EH (cell line): ENCODE measurements around the gene NMNAT3.

Experiments
- DNase-seq: peaks from one replicate; pipeline ENCODE4 v3.0.0-alpha.2; 2015; ENCODE audit warnings: low read depth

The NMNAT3 gene

DNA sequence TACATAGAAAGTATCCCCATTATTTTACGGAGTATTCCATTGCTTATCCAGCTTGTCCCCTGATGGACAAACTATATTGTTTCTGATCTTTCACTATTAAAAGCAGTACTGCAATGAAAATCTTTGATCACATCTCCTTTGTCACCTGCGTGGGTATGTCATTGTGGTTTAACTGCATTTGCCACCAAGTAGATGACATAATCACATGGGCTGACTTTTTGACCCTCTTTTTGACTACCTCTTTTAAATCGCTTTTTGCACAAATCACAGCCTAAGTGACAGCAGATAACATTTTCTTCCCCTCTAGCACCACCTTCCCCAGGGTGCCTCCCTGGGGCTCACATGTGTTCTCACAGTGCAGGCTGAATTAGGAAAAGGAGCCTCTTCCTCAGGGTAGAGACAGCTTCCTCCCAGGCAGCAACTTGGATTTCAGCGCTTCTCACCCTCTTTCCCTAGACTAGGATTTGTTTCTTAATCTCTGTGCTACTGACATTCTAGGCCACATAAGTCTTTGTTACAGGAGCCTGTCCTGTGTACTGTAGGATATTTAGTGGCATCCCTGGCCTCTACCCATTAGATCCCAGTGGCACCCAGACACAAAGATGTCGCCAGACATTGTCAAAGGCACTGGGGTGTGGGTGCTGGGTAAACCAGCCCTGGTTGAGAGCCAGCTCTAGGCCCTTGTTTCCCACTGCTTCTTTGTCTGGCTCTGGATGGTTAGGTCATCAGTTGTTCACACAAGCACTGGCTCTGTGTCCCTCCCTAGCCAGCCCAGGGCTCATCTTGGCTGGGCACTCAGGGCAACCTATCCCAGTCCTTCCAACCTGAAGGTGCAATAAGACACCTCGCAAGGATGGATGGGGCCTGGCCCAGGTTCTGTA is 136.9 kb downstream of the NMNAT3 start:
- no peak for DNase-seq

DNA sequence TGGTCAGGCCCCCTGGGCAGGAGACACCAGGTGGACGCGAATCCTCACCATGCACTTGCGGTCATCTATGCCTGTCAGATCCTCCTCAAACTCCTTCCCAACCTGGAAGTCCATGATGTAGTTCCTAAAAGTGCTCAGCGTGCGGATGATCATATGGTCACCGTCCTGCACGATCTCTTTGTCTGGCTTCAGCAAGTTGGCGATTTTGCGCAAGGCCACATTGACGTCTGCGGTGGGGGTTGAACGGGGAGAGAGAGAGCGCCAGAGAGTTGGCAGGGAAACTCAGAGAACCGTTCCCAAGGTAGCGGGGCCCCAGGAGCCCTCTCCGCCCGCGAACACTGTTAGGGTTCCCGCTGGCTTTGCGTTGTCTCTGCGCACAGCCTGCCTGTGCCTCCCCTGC is 139.0 kb downstream of the NMNAT3 start:
- DNase-seq = no peak

DNA sequence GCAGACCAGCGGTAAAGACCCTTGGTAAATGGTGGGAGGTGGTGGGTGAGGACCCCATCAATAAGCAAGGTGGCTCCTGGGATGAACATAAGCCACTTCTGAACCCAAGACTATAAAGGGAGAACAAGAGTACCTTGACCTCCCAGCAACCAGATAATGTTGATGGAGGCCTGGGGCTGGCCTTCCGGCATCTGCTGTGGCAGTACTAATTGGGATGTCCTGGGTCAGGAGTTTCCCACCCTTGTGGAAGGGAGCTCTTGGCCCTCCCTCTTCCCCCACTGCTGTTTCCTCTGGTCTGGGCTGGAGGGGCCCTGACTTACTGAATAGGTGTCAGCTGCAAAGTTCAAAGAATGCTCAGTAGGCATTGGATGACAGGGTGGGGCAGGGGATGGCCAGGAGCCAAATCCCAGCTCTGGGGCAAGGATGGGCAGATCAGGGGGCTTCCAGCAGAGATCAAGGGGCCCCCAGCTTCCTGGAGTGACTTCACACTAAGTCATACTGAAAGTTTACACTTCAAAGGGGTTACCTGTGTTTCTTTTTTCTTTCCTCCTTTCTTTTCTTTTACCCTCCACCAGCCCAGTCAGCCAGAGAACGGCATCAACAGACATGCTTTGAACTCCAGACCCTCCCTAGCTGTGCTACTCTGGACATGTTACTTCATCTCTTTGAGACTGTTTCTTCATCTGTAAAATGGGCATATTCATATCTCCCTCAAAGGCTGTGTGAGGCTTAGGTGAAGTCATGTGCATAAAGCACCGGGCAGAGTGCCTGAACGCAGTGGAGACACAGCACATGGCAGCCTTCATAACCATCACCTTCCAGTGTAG is 139.8 kb downstream of the NMNAT3 start:
- DNase-seq = no peak

DNA sequence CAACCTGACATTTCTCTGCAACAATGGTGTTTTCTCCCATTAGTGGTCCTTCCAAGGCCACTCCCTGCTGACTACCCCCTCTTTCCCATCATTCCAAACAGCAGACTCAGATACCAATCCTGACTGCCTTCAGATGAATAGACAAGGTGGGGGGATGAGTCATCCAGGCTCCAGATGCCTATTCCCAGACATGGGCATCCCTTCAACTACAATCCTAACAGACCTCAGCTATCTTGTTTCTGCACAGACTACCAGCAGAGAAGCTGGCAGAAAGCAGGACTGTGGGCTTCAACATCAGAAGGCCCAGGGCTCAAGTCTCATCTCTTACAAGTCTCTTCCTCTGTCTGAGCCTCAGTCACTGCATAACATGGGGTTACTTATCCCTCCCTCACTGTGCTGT is 140.4 kb downstream of the NMNAT3 start:
- peak; percentile 26 for DNase-seq

DNA sequence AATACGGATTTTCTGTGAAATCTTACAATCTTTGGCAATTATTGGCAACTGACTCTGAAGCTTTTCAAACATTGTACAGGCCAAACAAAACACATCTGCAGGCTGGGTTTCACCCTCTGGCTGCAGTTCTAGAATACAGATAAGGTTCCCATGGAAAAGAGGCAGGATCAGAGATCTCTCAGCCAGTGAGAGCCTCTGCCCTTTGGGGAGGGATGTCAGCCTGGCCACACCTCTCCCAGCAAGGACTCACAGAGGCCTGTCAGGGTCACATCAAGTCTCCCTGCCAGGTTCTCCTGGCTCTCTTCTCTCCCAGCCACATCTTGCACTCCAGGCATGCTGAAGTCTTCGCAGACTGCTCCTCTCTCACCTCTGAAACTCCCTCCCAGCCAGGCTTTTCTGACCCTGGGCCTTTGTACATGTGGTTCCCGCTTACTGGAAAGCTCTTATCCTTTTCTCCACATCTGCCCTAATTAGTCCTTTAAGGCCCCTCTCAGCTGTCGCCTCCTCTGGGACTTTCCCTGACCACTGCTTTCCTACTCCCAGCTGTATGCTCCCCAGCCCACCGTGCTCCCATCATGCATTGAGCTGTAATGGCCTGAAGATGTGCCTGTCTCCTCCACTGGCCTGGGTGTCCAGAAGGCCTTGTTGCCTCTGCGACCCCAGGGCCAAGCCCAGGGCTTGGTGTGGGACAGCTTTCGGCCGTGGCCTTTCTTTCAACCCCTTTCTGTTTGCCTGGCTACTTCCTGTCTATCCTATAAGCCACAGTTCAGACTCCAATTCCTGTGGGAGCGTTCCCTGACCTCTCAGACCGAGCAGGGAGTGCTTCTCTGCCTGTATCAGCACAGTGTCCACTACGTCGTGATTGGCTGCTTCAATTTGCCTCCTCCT is 142.5 kb downstream of the NMNAT3 start:
- no peak for DNase-seq

DNA sequence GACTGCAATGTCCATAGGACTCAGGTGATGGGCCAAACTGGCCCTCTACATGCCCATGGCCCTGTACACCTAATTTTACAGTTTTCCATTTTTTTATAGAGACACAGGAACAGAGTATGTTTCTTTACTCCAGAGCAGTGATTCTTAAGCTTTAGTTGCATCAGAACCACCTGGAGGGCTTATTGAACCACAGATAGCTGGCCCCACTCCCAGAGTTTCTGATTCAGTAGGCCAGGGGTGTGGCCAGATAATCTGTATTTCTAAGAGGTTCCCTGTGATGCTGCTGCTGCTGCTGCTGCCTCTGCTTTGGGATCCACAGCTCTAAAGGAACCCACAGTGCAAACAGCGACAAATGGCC is 143.3 kb downstream of the NMNAT3 start:
- peak; percentile 41 for DNase-seq

DNA sequence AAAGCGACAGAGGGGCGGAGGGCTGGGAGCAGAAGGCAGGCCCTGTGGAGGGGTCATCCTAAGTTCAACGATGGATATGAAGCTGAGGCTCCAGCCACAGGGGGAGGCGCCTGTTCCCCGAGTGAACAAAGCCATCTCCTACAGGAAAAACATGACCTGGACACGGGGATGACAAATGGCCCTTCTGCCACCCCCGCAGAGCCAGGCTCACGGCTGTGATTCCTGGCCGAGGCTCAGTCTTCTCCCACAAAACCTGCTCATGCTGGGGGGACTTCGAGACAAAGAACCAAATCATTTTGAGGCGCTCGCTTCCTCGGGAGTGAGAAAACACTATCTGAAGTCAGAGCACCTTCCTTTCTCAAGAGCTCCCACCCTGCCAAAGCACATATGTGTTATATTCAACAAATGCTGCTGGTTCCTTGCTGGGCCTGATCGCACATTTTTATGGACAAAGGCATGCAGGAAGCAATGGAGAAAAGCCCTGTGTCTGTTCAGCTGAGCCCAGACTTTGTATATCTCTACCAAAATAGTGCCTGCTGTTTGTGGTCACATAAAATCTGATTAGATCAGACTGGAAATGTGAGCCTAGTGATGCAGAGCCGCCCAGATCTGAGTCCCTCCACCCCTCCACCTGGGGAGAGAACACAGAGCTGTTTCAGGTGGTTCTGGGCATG is 143.9 kb downstream of the NMNAT3 start:
- peak; percentile 38 for DNase-seq

DNA sequence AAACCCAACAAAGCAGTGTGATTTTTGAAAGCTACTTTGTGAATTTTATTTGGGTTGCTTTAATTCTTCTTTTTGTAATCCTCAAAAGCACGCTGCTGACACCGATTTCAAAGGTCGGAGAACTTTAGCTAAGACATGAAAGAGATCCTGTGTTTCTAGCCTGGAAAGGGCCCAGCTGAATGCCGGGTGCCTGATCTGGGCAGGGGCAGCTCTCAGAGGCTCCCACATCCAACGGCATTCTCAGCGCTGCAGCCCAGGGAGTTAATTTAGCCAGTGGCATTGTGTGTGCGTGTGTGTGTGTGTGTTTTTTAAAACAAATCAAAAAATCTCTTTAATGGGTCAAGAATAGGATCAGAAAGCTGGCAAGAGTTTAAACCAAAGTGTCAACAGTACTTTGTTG is 144.8 kb downstream of the NMNAT3 start:
- DNase-seq = no peak

DNA sequence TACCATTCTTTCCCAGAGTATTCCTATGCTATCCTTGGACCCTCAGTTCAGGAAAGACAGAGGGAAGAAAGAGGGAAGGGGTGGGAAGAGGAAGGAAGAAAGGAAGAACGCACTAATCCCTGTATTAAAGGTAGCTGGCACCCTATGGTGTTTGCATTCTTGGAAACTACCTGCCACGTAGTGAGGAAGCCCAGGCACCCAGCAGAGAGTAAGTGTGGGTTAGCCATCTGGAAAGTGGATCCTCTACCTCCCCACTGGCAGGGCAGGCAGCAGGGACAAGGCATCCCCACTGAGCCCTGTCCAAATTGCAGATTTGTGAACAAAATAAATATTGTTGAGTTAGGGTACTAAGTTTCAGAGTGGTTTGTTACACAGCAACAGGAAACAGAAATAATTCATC is 147.1 kb downstream of the NMNAT3 start:
- DNase-seq = no peak

DNA sequence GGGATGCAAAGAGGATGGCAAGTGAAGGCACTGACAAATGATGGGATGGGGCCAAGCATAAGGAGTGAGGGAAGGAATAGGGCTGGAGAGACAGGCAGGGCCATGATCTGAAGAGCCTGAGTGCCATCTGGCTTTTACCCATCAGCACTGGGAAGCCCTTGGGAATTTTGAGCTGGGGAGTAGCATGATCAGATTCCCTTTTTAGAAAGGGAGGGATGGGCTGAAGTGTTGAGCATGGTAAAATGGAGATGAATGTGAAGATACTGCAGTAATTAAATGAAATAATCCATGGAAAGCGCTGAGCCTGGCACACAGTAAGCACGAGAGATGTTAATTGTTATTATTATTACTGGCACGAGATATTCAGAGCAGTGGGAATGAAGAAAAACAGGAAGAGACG is 148.1 kb downstream of the NMNAT3 start:
- no peak for DNase-seq

DNA sequence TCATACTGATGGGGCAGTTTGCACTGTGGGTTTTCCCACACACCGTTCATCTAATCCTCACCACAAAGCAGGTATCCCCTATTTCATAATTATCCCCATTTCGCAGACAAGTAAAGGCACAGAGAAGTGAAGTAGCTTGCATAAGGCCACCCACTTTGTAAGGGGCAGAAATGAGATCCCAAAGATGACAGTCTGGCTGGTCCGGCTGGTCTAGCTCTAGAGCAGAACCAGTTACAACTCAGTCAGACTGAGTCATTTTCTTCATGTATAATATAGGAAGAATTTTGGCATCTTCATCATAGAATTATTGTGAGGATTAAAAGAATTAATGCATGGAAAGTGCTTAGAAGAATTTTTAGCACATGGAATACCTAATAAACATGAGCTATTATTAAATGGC is 148.8 kb downstream of the NMNAT3 start:
- DNase-seq = no peak

DNA sequence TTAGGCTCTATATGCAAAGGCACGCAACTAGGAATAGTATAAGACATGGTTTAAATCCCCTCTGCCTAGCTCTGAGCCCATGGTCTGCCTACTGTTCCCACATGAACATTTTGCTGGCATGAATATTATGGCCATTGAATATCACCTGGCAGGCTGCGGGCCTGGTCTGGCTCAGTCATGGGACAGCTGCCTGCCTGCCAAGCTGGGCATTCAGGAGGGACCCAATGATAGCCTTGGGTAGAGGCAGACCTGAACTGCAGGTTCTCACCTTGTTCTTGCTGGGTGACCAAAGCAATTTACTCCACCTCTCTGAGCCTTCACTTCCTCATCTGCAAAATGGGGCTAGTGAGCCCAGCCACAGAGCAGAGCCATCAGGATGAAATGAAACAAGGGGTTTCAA is 149.5 kb downstream of the NMNAT3 start:
- DNase-seq = no peak

DNA sequence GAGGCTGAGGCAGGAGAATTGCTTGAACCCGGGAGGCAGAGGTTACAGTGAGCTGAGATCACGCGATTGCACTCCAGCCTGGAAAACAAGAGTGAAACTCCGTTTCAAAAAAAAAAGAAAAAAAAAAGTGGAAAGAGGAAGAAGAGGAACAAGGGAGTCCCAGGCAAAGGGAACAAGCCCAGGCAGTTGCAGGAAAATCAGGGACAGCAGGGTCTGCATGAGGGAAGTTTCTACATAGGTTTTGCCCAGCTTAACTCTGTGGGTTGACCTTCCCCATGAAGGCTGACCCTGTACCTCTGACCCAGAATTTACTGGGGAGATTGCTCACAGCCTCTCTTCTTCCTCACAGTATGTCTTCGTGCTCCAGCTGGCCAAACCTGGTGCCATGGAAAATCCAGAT is 150.5 kb downstream of the NMNAT3 start:
- no peak for DNase-seq

DNA sequence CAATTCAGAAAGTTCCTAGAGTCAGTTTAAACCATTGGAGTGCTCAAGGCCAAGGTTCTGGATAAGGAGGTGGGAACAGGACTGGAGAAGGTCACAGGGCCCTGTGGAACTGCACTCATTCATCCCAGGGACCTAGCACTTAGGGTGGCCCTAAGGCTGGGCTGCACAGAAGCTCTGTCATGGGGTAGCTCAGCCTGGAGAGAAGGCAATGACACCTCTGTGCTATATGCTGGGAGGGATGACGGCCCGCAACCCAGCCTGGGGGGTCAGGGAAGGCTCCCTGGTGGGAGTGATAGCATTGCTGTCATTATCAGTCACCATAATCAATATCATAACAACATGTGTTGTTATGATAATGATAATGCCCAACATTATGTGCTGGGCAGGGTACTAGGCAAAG is 151.6 kb downstream of the NMNAT3 start:
- no peak for DNase-seq

DNA sequence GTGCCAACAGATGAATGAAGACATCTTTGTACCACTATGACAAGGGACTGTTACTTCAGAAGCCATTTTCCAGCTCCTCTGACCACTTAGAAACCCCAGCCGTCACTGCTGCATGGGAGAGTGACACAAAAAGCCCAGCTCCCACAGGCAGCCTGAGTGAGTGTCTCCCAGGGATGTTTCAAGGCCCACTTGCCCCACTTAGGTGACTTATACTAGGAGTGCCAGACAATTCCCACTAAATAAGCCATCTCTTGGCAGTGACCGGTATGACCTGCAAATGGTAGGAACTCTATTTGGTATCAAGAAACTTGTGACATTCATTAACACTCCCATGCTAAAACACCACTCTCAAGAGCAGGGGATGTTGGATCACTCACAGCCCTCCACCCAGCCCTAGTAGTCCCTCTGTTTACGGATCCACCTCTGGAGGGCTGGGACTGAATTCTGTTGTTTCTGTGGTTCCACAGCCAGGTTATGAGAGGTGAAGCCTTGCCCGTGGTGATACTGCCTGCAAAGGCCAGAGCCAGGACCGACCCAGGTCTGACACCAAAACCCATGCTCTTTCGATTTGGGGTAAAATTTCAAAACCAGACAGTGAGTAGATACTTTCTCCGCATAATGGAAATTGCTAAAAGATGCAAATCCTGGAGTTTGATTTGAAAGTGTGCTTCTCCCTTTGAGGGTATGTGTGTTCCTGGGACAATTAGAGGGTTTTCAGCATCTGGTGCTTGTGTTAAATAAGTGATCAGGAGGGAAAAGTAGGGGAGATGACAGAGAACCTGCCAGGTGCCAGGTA is 152.7 kb downstream of the NMNAT3 start:
- no peak for DNase-seq

DNA sequence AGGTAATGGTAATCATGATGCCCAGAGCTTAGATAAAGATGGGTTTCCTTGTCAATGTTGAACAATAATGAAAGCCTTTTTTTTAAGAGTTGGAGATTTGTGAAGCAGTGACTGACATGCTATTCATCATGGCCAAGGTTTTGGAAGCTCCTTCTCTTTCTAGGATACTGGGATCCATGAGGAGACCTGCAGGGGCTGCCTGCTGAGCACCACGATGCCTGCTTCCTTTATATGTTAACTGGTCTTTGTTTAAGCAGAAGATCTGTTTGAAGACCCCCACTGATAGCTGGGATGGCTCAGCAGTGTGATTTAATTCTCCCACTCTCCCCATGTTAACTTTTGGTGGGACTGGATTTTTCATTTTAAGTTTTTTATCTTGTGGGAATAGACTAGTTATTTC is 154.1 kb downstream of the NMNAT3 start:
- no peak for DNase-seq

DNA sequence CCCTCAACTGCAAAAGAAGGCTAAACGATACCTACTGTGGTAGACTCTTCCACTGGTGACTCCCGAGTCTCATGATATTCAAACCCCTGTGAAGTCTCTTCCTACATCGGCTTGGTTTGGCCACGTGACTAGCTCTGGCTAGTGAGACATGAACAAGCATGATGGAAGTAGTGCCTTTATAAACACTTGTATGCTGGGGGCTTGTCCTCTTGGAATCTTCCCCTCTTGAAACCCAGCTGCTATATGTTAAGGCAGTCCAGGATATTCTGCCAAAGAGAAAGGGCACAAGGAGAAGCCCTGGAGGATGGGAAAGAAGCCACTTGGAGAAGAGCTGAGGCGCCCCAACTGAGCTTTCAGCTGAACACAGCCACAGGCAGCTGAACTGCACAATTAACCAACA is 154.6 kb downstream of the NMNAT3 start:
- no peak for DNase-seq

DNA sequence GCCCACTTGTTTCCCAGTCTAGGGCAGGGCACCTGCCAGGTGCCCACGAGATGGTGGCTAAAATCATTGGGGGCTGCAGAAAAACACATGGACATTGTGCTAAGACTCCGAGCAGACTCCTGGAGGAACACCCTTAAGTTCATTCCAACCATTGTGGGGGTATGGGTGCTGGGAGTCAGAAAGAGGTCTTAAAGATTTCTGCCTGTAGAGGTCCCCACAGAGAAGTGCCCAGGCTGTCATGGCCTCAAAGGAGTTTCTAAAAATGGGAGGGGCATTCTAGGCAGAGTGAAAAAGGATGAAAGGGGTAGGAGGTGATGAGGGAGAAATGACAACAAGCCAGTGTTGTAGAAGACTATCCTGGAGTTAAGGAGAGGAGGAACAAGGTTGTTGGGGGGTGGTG is 155.4 kb downstream of the NMNAT3 start:
- DNase-seq = no peak

DNA sequence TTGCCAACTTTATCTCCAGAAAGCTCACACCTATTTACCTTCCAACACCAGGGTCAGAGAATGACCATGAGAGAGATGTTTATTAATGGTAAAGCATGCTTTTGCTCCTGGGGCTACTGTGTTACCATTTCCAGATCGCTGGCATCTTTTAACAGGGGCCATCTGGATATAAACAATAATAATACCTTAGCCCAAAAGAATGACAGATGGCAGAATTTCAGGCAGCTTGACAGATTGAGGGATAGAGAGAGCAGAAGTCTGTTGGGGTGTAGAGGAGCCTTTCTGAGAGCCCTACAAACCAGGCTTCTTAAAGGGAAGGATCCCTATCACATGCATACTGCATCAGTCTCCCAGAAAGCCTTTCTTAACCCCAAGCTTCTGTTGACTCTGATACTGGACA is 156.0 kb downstream of the NMNAT3 start:
- no peak for DNase-seq

DNA sequence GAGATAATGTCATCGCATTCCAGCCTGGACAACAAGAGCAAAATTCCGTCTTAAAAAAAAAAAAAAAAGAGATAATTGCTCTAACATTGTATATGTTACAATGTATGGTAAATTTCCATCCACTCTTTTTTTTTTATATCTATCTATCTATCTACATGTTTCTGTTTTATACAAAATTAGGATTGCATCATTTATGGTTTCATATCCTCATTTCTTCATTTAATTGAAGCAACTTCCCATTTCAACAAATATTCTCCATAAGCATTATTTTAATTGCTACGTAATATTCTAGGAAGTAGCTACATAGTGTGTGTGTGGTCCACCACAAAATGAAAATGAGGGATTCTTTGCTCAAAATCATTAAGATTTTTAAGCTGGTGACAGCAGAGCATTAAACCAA is 156.6 kb downstream of the NMNAT3 start:
- DNase-seq = no peak
